ENCODE results near the gene ITGAL. TPM values are rescaled to one million over a fixed set of nuclear protein-coding genes. Genes with fewer than 3 reads are reported as not detected.

Gene ITGAL
- total RNA-seq, 1 experiment from 2014 or later, result not detected

- no peak overlapping the region for H4K5ac ChIP-seq (ENCODE audit: insufficient read length, low read depth, low read length)
Observed at GRCh38 chr16:30446203-30446595, 26.3 kb upstream of the ITGAL start.

More at GRCh38 chr16:30446203-30446595, 26.3 kb upstream of the ITGAL start:
- H3K4me1 ChIP-seq (ENCODE audit: insufficient read depth, low read length), result peaks cover 3% of the 10 kb centered on the region; the same call in 1 of the 2 replicates
- no CpG with 5 or more reads among the region's 10 CpGs for WGBS (ENCODE audit: extremely low coverage, insufficient read length, low lambda C conversion rate)
- TF ChIP-seq, protein P1, sequence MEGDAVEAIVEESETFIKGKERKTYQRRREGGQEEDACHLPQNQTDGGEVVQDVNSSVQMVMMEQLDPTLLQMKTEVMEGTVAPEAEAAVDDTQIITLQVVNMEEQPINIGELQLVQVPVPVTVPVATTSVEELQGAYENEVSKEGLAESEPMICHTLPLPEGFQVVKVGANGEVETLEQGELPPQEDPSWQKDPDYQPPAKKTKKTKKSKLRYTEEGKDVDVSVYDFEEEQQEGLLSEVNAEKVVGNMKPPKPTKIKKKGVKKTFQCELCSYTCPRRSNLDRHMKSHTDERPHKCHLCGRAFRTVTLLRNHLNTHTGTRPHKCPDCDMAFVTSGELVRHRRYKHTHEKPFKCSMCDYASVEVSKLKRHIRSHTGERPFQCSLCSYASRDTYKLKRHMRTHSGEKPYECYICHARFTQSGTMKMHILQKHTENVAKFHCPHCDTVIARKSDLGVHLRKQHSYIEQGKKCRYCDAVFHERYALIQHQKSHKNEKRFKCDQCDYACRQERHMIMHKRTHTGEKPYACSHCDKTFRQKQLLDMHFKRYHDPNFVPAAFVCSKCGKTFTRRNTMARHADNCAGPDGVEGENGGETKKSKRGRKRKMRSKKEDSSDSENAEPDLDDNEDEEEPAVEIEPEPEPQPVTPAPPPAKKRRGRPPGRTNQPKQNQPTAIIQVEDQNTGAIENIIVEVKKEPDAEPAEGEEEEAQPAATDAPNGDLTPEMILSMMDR (conservative IDR thresholded peaks at IDR 0.05), result no peak
- no peaks in the 10 kb centered on the region; the same call in 1 of the 2 replicates for H3K79me2 ChIP-seq (ENCODE audit: insufficient read depth, low read length)
- H2BK12ac ChIP-seq (ENCODE audit: insufficient read length, low read depth, low read length), result no peak overlapping the region
- H3K4me2 ChIP-seq (ENCODE audit: insufficient read depth, insufficient read length, low read length), result peak overlapping the region; percentile 68
- H3K23ac ChIP-seq (ENCODE audit: insufficient read length, low read depth, low read length), result no peak overlapping the region
- no peak overlapping the region for H3K18ac ChIP-seq (ENCODE audit: insufficient read length, low read depth, low read length)
- H2BK5ac ChIP-seq (ENCODE audit: insufficient read length, low read length), result no peak overlapping the region
- H4K20me1 ChIP-seq (ENCODE audit: control insufficient read depth, insufficient read depth, insufficient read length), result no peaks in the 10 kb centered on the region
- peak overlapping the region; percentile 100 for H2AFZ ChIP-seq (ENCODE audit: low read length)
- Mint-ChIP-seq H3K27me3 (ENCODE audit: low read depth) (peaks cover 19% of the 10 kb centered on the region), H3K27ac (peak overlapping the region; percentile 2 to 61 (median 19); a peak in 3 of 7 replicates), H3K4me1 (peaks cover 14 to 18% of the 10 kb centered on the region in 2 experiments), H3K9me3 (peaks cover 6 to 10% of the 10 kb centered on the region in 2 experiments; a peak in 3 of 5 replicates), H3K4me3 (peak overlapping the region; percentile 84 to 89), H3K36me3 (ENCODE audit: insufficient read depth in 1 of 3, low read depth in 3 of 3) (peaks cover 15 to 27% (median 23%) of the 10 kb centered on the region in 3 experiments)
- DNase-seq, result no peak
- no peak overlapping the region for H2AK5ac ChIP-seq (ENCODE audit: insufficient read length, low read length)
- no peak overlapping the region for H3K27ac ChIP-seq (ENCODE audit: insufficient read length, low read depth, low read length)
- no peak overlapping the region for H2BK20ac ChIP-seq (ENCODE audit: low read depth, low read length, poor library complexity, severe bottlenecking)
- H3K56ac ChIP-seq (ENCODE audit: insufficient read length, low read depth, low read length), result no peak overlapping the region
- H3T11ph ChIP-seq (ENCODE audit: low read length), result no peak overlapping the region
- H3K9ac ChIP-seq (ENCODE audit: extremely low read depth, insufficient read length, low read length), result peak overlapping the region; percentile 29
- no peak overlapping the region for H4K8ac ChIP-seq (replicated peaks; ENCODE audit: insufficient read length, low read depth, low read length)
- no peak overlapping the region for H3K14ac ChIP-seq (ENCODE audit: insufficient read depth, low read length)
- H3K9me3 ChIP-seq (ENCODE audit: control insufficient read depth, low read depth, low read length), result no peaks in the 10 kb centered on the region
- no peak overlapping the region for H2BK15ac ChIP-seq (ENCODE audit: low read depth, low read length)
- H4K91ac ChIP-seq (ENCODE audit: insufficient read length, low read depth, low read length), result no peak overlapping the region
- H3K23me2 ChIP-seq (ENCODE audit: insufficient read length, low read depth, low read length, poor library complexity, severe bottlenecking), result peaks cover 5% of the 10 kb centered on the region
- H2BK120ac ChIP-seq (ENCODE audit: low read depth, low read length, poor library complexity, severe bottlenecking), result no peak overlapping the region
- no peak overlapping the region for H3K4ac ChIP-seq (ENCODE audit: low read depth, low read length)
- no peaks in the 10 kb centered on the region for H3K79me1 ChIP-seq (ENCODE audit: insufficient read depth, low read depth, low read length, poor library complexity, severe bottlenecking)
- H3K27me3 ChIP-seq (ENCODE audit: insufficient read depth, low read length), result no peaks in the 10 kb centered on the region

Data from H9 (cell line).